Purkinje cell (primary cell): Measurements from ENCODE around the gene RASL11B. TPM values are rescaled to one million over a fixed set of nuclear protein-coding genes. Genes with fewer than 3 reads are reported as not detected.

Experiments
- polyA plus RNA-seq: library from polyadenylated mRNA; unstranded; fragments of >200 nt; fragmentation: Nextera tagmentation; gene quantifications from 2 replicates; pipeline ENCODE4 v1.2.1, GENCODE V29; 2014

RASL11B gene
- 1.4 and 12.6 TPM in 2 replicates for polyA plus RNA-seq

GRCh38 chr4:52861879-52862616 is at the start of gene RASL11B:
Gene RASL11B, plus strand, starts transcription at chr4:52862317. Its CDS starts 191 bp downstream, at chr4:52862508.

Other genes with a start within 250 kb of the RASL11B start
- gene USP46, start 203.0 kb upstream of the RASL11B start, polyA plus RNA-seq, result 80.9 and 83.1 TPM in 2 replicates
- gene ERVMER34-1, start 110.9 kb upstream of the RASL11B start, polyA plus RNA-seq, result 3.5 and 3.8 TPM in 2 replicates